H9 (cell line): ENCODE data around the gene ATG2B. TPM values are rescaled to one million over a fixed set of nuclear protein-coding genes. Genes with fewer than 3 reads are reported as not detected.

Experiments used
- DNase-seq: peaks from one replicate; pipeline ENCODE4 v3.0.0-alpha.2; 2017
- H2AFZ ChIP-seq: one replicate; pipeline ENCODE4 v1.6.1; 2013; ENCODE audit warnings: mild to moderate bottlenecking, low read length, control low read depth, moderate library complexity
- H2AK5ac ChIP-seq: 2 replicates; pipeline ENCODE4 v1.6.1; 2013; ENCODE audit warnings: low read length, control low read depth, mixed read lengths; ENCODE audit not compliant: insufficient read length
- H2BK120ac ChIP-seq: one replicate; pipeline ENCODE4 v1.6.1; 2013; ENCODE audit warnings: low read depth, mild to moderate bottlenecking, low read length, control low read depth, inconsistent platforms; ENCODE audit not compliant: poor library complexity, severe bottlenecking
- H2BK12ac ChIP-seq: 2 replicates; pipeline ENCODE4 v1.6.1; 2013; ENCODE audit warnings: low read length, control low read depth, mixed read lengths, low read depth; ENCODE audit not compliant: insufficient read length
- H2BK15ac ChIP-seq: 2 replicates; pipeline ENCODE4 v1.6.1; 2013; ENCODE audit warnings: low read depth, low read length, control low read depth
- H2BK20ac ChIP-seq: one replicate; pipeline ENCODE4 v1.6.1; 2013; ENCODE audit warnings: low read depth, mild to moderate bottlenecking, low read length, control low read depth, inconsistent platforms; ENCODE audit not compliant: poor library complexity, severe bottlenecking
- H2BK5ac ChIP-seq: 2 replicates; pipeline ENCODE4 v1.6.1; 2013; ENCODE audit warnings: low read length, control low read depth, mixed read lengths; ENCODE audit not compliant: insufficient read length
- H3K14ac ChIP-seq: 2 replicates; pipeline ENCODE4 v1.6.1; 2013; ENCODE audit warnings: low read length, control low read depth; ENCODE audit not compliant: insufficient read depth
- H3K18ac ChIP-seq: 2 replicates; pipeline ENCODE4 v1.6.1; 2013; ENCODE audit warnings: low read depth, mild to moderate bottlenecking, mixed read lengths, low read length, control low read depth; ENCODE audit not compliant: insufficient read length
- H3K23ac ChIP-seq: 2 replicates; pipeline ENCODE4 v1.6.1; 2013; ENCODE audit warnings: low read length, control low read depth, mixed read lengths, low read depth; ENCODE audit not compliant: insufficient read length
- H3K23me2 ChIP-seq: 2 replicates; pipeline ENCODE4 v1.6.1; 2013; ENCODE audit warnings: low read depth, mild to moderate bottlenecking, mixed read lengths, low read length, control low read depth; ENCODE audit not compliant: insufficient read length, poor library complexity, severe bottlenecking
- H3K27ac ChIP-seq: 2 replicates; pipeline ENCODE4 v1.5.1; 2013; ENCODE audit warnings: low read length, control low read depth, mixed read lengths, low read depth; ENCODE audit not compliant: insufficient read length
- H3K27me3 ChIP-seq: 2 replicates; pipeline ENCODE4 v1.6.1; 2013; ENCODE audit warnings: low read length, control low read depth, inconsistent platforms; ENCODE audit not compliant: insufficient read depth
- H3K4ac ChIP-seq: 2 replicates; pipeline ENCODE4 v1.6.1; 2013; ENCODE audit warnings: low read depth, mild to moderate bottlenecking, control low read depth, inconsistent platforms, low read length, moderate library complexity
- H3K4me1 ChIP-seq: 2 replicates; pipeline ENCODE4 v1.6.1; 2013; ENCODE audit warnings: low read length, control low read depth, inconsistent platforms; ENCODE audit not compliant: insufficient read depth
- H3K4me2 ChIP-seq: 2 replicates; pipeline ENCODE4 v1.6.1; 2013; ENCODE audit warnings: low read length, control low read depth, mixed read lengths; ENCODE audit not compliant: insufficient read length, insufficient read depth
- H3K56ac ChIP-seq: 2 replicates; pipeline ENCODE4 v1.6.1; 2013; ENCODE audit warnings: low read depth, mild to moderate bottlenecking, mixed read lengths, low read length, control low read depth; ENCODE audit not compliant: insufficient read length
- H3K79me1 ChIP-seq: 2 replicates; pipeline ENCODE4 v1.6.1; 2013; ENCODE audit warnings: low read depth, mild to moderate bottlenecking, moderate library complexity, low read length, control low read depth, inconsistent platforms; ENCODE audit not compliant: insufficient read depth, poor library complexity, severe bottlenecking
- H3K79me2 ChIP-seq: 2 replicates; pipeline ENCODE4 v1.6.1; 2013; ENCODE audit warnings: low read length, control low read depth, inconsistent platforms; ENCODE audit not compliant: insufficient read depth
- H3K9ac ChIP-seq: 2 replicates; pipeline ENCODE4 v1.6.1; 2013; ENCODE audit warnings: low read length, control low read depth, mixed read lengths; ENCODE audit not compliant: insufficient read length; ENCODE audit errors: extremely low read depth
- H3K9me3 ChIP-seq: one replicate; pipeline ENCODE4 v1.6.1; 2013; ENCODE audit warnings: low read depth, low read length, inconsistent platforms; ENCODE audit not compliant: control insufficient read depth
- H3T11ph ChIP-seq: one replicate; pipeline ENCODE4 v1.6.1; 2013; ENCODE audit warnings: mild to moderate bottlenecking, low read length, control low read depth, inconsistent platforms
- H4K20me1 ChIP-seq: one replicate; pipeline ENCODE4 v1.6.1; 2013; ENCODE audit not compliant: control insufficient read depth, insufficient read length, insufficient read depth
- H4K5ac ChIP-seq: 2 replicates; pipeline ENCODE4 v1.6.1; 2013; ENCODE audit warnings: low read depth, mild to moderate bottlenecking, mixed read lengths, low read length, control low read depth; ENCODE audit not compliant: insufficient read length
- H4K8ac ChIP-seq: replicated peaks from 2 replicates; pipeline ENCODE4 v1.6.1; 2013; ENCODE audit warnings: low read length, control low read depth, mixed read lengths, low read depth; ENCODE audit not compliant: insufficient read length
- H4K91ac ChIP-seq: 2 replicates; pipeline ENCODE4 v1.6.1; 2013; ENCODE audit warnings: low read depth, mild to moderate bottlenecking, moderate library complexity, mixed read lengths, low read length, control low read depth; ENCODE audit not compliant: insufficient read length
- H3K27ac Mint-ChIP-seq, 3 experiments: 2 replicates in 2 of 3; 3 replicates in 1 of 3; pipeline ENCODE4 v1.8.0; 2020 to 2021; ENCODE audit warnings: mixed read lengths in 3 of 3, mild to moderate bottlenecking in 1 of 3, moderate library complexity in 1 of 3
- H3K27me3 Mint-ChIP-seq: 2 replicates; pipeline ENCODE4 v1.8.0; 2021; ENCODE audit warnings: low read depth, mild to moderate bottlenecking, moderate library complexity, mixed read lengths
- H3K36me3 Mint-ChIP-seq, 3 experiments: 2 replicates in 2 of 3; 3 replicates in 1 of 3; pipeline ENCODE4 v1.8.0; 2020 to 2021; ENCODE audit warnings: low read depth in 3 of 3, mixed read lengths in 3 of 3; ENCODE audit not compliant: insufficient read depth in 1 of 3
- H3K4me1 Mint-ChIP-seq, 2 experiments: 2 replicates each; pipeline ENCODE4 v1.8.0; 2020; ENCODE audit warnings: mixed read lengths in 2 of 2
- H3K4me3 Mint-ChIP-seq, 2 experiments: 2 replicates in 1 of 2; 3 replicates in 1 of 2; pipeline ENCODE4 v1.8.0; 2020 to 2021; ENCODE audit warnings: mild to moderate bottlenecking in 2 of 2, mixed read lengths in 2 of 2, moderate library complexity in 1 of 2
- H3K9me3 Mint-ChIP-seq, 2 experiments: 2 replicates in 1 of 2; 3 replicates in 1 of 2; pipeline ENCODE4 v1.8.0; 2020; ENCODE audit warnings: mild to moderate bottlenecking in 2 of 2, mixed read lengths in 2 of 2, moderate library complexity in 1 of 2
- WGBS: extraction: QIAGEN DNeasy Blood & Tissue Kit; methylation state at CpG from one replicate; pipeline ENCODE4 v1.1.7; 2013; ENCODE audit warnings: missing lambda C conversion rate, low lambda C conversion rate, mixed read lengths; ENCODE audit not compliant: insufficient read length; ENCODE audit errors: extremely low coverage; 5-methylcytosine and 5-hydroxymethylcytosine counted together
- total RNA-seq: library from RNA; stranded (reverse); gene quantifications from 2 replicates; pipeline ENCODE4 v1.2.1, GENCODE V29; 2021
- TF ChIP-seq, protein P1 (sequence below): fragments of 200-600 bp; sonication (generic); conservative IDR thresholded peaks from 3 replicates; pipeline ENCODE4 v1.8.0; 2021; ENCODE audit warnings: antibody characterized with exemption, mild to moderate bottlenecking

Gene ATG2B
- total RNA-seq, 1 experiment from 2014 or later: 12.6 TPM

DNA sequence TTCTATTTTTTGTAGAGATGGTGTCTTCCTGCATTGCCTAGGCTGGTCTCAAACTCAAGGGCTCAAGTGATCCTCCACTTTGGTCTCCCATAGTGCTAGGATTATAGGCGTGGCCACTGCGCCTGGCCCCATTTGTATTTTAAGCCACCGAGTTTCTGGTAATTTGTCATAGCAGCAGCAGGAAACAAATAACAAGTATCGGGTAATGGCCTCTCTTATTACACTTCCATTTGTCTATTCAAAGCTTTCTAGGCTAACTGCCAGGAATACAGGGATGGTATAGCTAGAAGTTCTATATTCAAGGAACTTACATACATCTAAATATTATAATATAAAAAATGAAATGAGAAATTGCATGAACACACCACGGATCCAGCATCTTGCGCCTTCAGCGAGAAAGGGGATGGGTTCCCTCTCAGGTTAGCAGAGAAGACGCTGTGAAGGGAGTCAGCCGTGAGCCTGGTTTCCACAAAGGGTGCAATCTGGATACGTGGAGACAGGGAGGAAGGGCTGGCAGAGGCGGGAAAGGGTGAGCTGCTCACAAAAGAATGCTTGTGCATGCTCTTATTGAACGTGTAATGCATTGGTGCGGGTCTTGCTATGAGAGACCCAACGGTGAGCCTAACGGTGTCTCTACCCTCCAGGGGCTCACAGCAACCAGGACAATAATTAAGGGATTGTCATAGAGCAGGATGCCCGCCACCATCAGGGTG is 97.6 kb downstream of the ATG2B start:
- Histone ChIP-seq H2AFZ (no peak overlapping the region), H3K23me2 (no peaks in the 10 kb centered on the region), H3K27ac (no peak overlapping the region), H3K4me2 (no peak overlapping the region), H4K20me1 (no peaks in the 10 kb centered on the region), H3T11ph (no peak overlapping the region), H3K56ac (no peak overlapping the region), H3K23ac (no peak overlapping the region), H3K4me1 (no peaks in the 10 kb centered on the region), H2BK15ac (no peak overlapping the region), H3K79me2 (no peaks in the 10 kb centered on the region), H3K79me1 (no peaks in the 10 kb centered on the region), H2AK5ac (no peak overlapping the region), H3K9ac (no peak overlapping the region), H3K14ac (no peak overlapping the region), H2BK5ac (no peak overlapping the region), H2BK12ac (no peak overlapping the region), H2BK20ac (no peak overlapping the region), H3K18ac (no peak overlapping the region), H3K4ac (no peak overlapping the region), H2BK120ac (no peak overlapping the region), H3K27me3 (no peaks in the 10 kb centered on the region), H4K8ac (no peak overlapping the region), H4K91ac (no peak overlapping the region), H4K5ac (no peak overlapping the region), H3K9me3 (no peaks in the 10 kb centered on the region)
- Mint-ChIP-seq H3K4me3 (no peak overlapping the region), H3K4me1 (no peaks in the 10 kb centered on the region), H3K27me3 (no peaks in the 10 kb centered on the region; the same call in 1 of the 2 replicates), H3K36me3 (no peaks in the 10 kb centered on the region; a peak in 1 of 7 replicates), H3K9me3 (no peaks in the 10 kb centered on the region; a peak in 3 of 5 replicates), H3K27ac (peak overlapping the region in 1 of 3 experiments; percentile 9; a peak in 1 of 7 replicates)
- no peak for DNase-seq
- TF ChIP-seq, protein P1, sequence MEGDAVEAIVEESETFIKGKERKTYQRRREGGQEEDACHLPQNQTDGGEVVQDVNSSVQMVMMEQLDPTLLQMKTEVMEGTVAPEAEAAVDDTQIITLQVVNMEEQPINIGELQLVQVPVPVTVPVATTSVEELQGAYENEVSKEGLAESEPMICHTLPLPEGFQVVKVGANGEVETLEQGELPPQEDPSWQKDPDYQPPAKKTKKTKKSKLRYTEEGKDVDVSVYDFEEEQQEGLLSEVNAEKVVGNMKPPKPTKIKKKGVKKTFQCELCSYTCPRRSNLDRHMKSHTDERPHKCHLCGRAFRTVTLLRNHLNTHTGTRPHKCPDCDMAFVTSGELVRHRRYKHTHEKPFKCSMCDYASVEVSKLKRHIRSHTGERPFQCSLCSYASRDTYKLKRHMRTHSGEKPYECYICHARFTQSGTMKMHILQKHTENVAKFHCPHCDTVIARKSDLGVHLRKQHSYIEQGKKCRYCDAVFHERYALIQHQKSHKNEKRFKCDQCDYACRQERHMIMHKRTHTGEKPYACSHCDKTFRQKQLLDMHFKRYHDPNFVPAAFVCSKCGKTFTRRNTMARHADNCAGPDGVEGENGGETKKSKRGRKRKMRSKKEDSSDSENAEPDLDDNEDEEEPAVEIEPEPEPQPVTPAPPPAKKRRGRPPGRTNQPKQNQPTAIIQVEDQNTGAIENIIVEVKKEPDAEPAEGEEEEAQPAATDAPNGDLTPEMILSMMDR: no peak
- WGBS: no CpG with 5 or more reads among the region's 16 CpGs
